PC-3 (cell line): Measurements from ENCODE around the gene P2RY14. TPM values are rescaled to one million over a fixed set of nuclear protein-coding genes. Genes with fewer than 3 reads are reported as not detected.

ENCODE experiments used
- ATAC-seq: fragments of 200-7000 bp; cut with Tn5 transposase; 2 replicates; pipeline ENCODE4 v1.9.1; 2020; ENCODE audit warnings: mild to moderate bottlenecking, moderate library complexity
- Bru-seq: library from RNA; stranded (reverse); fragments of 400-500 nt; gene quantifications from one replicate; lab custom pipeline; 2021; lab: Mats Ljungman, UMichigan
- BruChase-seq, 2 experiments: library from RNA; stranded (reverse); fragments of 400-500 nt; gene quantifications; one replicate each; lab custom pipeline; 2021; lab: Mats Ljungman, UMichigan
- BruUV-seq: library from RNA; stranded (reverse); fragments of 400-500 nt; replicated peaks from 2 replicates; lab custom pipeline; 2021; lab: Mats Ljungman, UMichigan
- CTCF ChIA-PET: fragments of 300-600 bp; sonication (Branson Sonifier 250); formaldehyde crosslinking; loops from one replicate; lab custom pipeline; 2022; ENCODE audit warnings: antibody characterized with exemption; lab: Charles Lee
- POLR2A ChIA-PET: fragments of 300-600 bp; sonication (Branson Sonifier 250); formaldehyde crosslinking; loops from one replicate; lab custom pipeline; 2022; ENCODE audit warnings: antibody characterized with exemption; ENCODE audit not compliant: unreplicated experiment; lab: Charles Lee
- DNase-seq: peaks from one replicate; pipeline ENCODE4 v3.0.0-alpha.2; 2015
- H2AFZ ChIP-seq: fragments of 300-600 bp; sonication (generic); 2 replicates; pipeline ENCODE4 v1.6.0; 2016; ENCODE audit warnings: antibody characterized with exemption, low read length
- H3F3A ChIP-seq: fragments of 300-600 bp; sonication (generic); one replicate; pipeline ENCODE4 v1.6.0; 2017; ENCODE audit warnings: antibody characterized with exemption, low read length, control low read depth, mild to moderate bottlenecking; ENCODE audit not compliant: unreplicated experiment
- H3K27ac ChIP-seq: fragments of 300-600 bp; sonication (generic); 2 replicates; pipeline ENCODE4 v1.5.1; 2016; ENCODE audit warnings: mild to moderate bottlenecking, low read length
- H3K27me3 ChIP-seq: fragments of 300-600 bp; sonication (generic); 2 replicates; pipeline ENCODE4 v1.6.1; 2016; ENCODE audit warnings: low read length, mixed read lengths
- H3K36me3 ChIP-seq: fragments of 300-600 bp; sonication (generic); 2 replicates; pipeline ENCODE4 v1.6.1; 2016; ENCODE audit warnings: low read depth, mixed run types, low read length, mixed read lengths
- H3K4me1 ChIP-seq: fragments of 300-600 bp; sonication (generic); 2 replicates; pipeline ENCODE4 v1.5.1; 2016; ENCODE audit warnings: low read length; ENCODE audit not compliant: insufficient read depth
- H3K4me2 ChIP-seq: fragments of 300-600 bp; sonication (generic); 2 replicates; pipeline ENCODE4 v1.6.0; 2016; ENCODE audit warnings: low read length
- H3K4me3 ChIP-seq: fragments of 300-600 bp; sonication (generic); 2 replicates; pipeline ENCODE4 v1.5.1; 2016; ENCODE audit warnings: mild to moderate bottlenecking, low read length, mixed read lengths
- H3K79me2 ChIP-seq: fragments of 300-600 bp; sonication (generic); 2 replicates; pipeline ENCODE4 v1.6.1; 2017; ENCODE audit warnings: low read length, mixed read lengths
- H3K9ac ChIP-seq: fragments of 300-600 bp; sonication (generic); 2 replicates; pipeline ENCODE4 v1.6.0; 2016; ENCODE audit warnings: mild to moderate bottlenecking, low read length
- H3K9me2 ChIP-seq: fragments of 300-600 bp; sonication (generic); replicated peaks from 2 replicates; pipeline ENCODE4 v1.6.1; 2016; ENCODE audit warnings: mixed run types, low read length, mixed read lengths
- H3K9me3 ChIP-seq: fragments of 300-600 bp; sonication (generic); 2 replicates; pipeline ENCODE4 v1.6.1; 2016; ENCODE audit warnings: low read length, mixed read lengths
- H4K20me1 ChIP-seq: fragments of 300-600 bp; sonication (generic); 2 replicates; pipeline ENCODE4 v1.6.1; 2016; ENCODE audit warnings: low read length, mixed read lengths
- CTCF ChIP-seq: fragments of 300-600 bp; sonication (generic); conservative IDR thresholded peaks from 2 replicates; pipeline ENCODE4 v1.5.1; 2017; ENCODE audit warnings: antibody characterized with exemption, low read depth, mild to moderate bottlenecking, low read length
- EZH2 ChIP-seq: fragments of 300-600 bp; sonication (generic); IDR thresholded peaks from one replicate; pipeline ENCODE4 v1.6.1; 2017; ENCODE audit warnings: antibody characterized with exemption, mild to moderate bottlenecking, low read length; ENCODE audit not compliant: unreplicated experiment
- EZH2phosphoT487 ChIP-seq: fragments of 300-600 bp; sonication (generic); IDR thresholded peaks from 2 replicates; pipeline ENCODE4 v1.6.1; 2018; ENCODE audit warnings: mild to moderate bottlenecking, antibody characterized with exemption, low read length, borderline replicate concordance
- intact Hi-C: fragments of 100-400 bp; cut with micrococcal nuclease; formaldehyde crosslinking; loops from 2 replicates; pipeline ENCODE4 v1.9.0; 2023
- long read RNA-seq: library from polyadenylated mRNA; unstranded; transcript quantifications from one replicate; pipeline ENCODE4 v2.0.0, GENCODE V29; 2021; ENCODE audit not compliant: unreplicated experiment
- total RNA-seq: library from RNA; depleted of rRNA; stranded (reverse); fragments of >200 nt; gene quantifications from 2 replicates; pipeline ENCODE4 v1.2.3, GENCODE V29; 2014; rRNA removed

P2RY14 gene
- total RNA-seq, result not detected in 2 replicates
- Bru-seq, nascent RNA, result percentile 3 among the genes with signal in this experiment
- BruChase-seq, experiment 1, labeled RNA remaining after a 6-hour chase, result percentile 20 among the genes with signal in this experiment
- percentile 21 among the genes with signal in this experiment for BruChase-seq, experiment 2, labeled RNA remaining after a 2-hour chase
- long read RNA-seq, result 0 reads

- intact Hi-C loops, result no loop called here
- DNase-seq (no peak), ATAC-seq (no peak)
- Histone ChIP-seq H3F3A (no peaks in the 10 kb centered on the region), H3K4me3 (no peak within 1 kb of the TSS), H3K9me3 (no peaks in the 10 kb centered on the region), H3K9me2 (no peaks in the 10 kb centered on the region), H3K27me3 (no peaks in the 10 kb centered on the region), H4K20me1 (no peaks in the 10 kb centered on the region), H3K27ac (no peak within 1 kb of the TSS), H3K79me2 (no peaks in the 10 kb centered on the region), H3K9ac (no peak within 1 kb of the TSS), H3K36me3 (no peaks in the 10 kb centered on the region), H3K4me2 (no peak within 1 kb of the TSS), H2AFZ (no peak within 1 kb of the TSS), H3K4me1 (peaks cover 10% of the 10 kb centered on the region)
- no TSS peak for BruUV-seq
- TF ChIP-seq EZH2 (no peak), CTCF (no peak), EZH2phosphoT487 (no peak)
- ChIA-PET CTCF (interaction anchor here (0.7 kb wide), 1 partner anchor 906 kb away, joined by 3 read pairs; no protein-coding TSS in a partner anchor), POLR2A (interaction anchor here (0.6 kb wide), 1 partner anchor 115 kb away, joined by 7 read pairs; no protein-coding TSS in a partner anchor)
Measured at GRCh38 chr3:151278230-151278629, at the start of gene P2RY14. P2RY14 (minus strand) TSS chr3:151278542; CDS start chr3:151214316, 64,226 bp downstream.

- no peak overlapping the region for H3K27ac ChIP-seq
- H3K9me3 ChIP-seq, result no peaks in the 10 kb centered on the region
- H3K4me3 ChIP-seq, result no peak overlapping the region
- H3K4me1 ChIP-seq, result peaks cover 18% of the 10 kb centered on the region
- no peaks in the 10 kb centered on the region for H3K79me2 ChIP-seq
- DNase-seq (peak; percentile 64), ATAC-seq (peak; percentile 68)
- intact Hi-C loops, result loop anchor here (1.0 to 5.0 kb wide), 5 partner anchors 22 to 112 kb away; no protein-coding TSS in a partner anchor
- H4K20me1 ChIP-seq, result no peaks in the 10 kb centered on the region
- no peaks in the 10 kb centered on the region for H3K27me3 ChIP-seq
- no TSS peak for BruUV-seq
- no peak for TF ChIP-seq EZH2
- TF ChIP-seq CTCF, result peak; percentile 79
- TF ChIP-seq EZH2phosphoT487, result no peak
- H3K9ac ChIP-seq, result no peak overlapping the region
- peak overlapping the region; percentile 43; the same call in 1 of the 2 replicates for H2AFZ ChIP-seq
- H3F3A ChIP-seq, result no peaks in the 10 kb centered on the region
- POLR2A ChIA-PET, result interaction anchor here (0.6 kb wide), 2 partner anchors 34 to 581 kb away, joined by 3 read pairs; no protein-coding TSS in a partner anchor
- peak overlapping the region; percentile 13; the same call in 1 of the 2 replicates for H3K4me2 ChIP-seq
- CTCF ChIA-PET, result interaction anchor here (0.5 to 1.0 kb wide), 14 partner anchors 9 to 591 kb away, joined by 3 to 7 read pairs (median 3); no protein-coding TSS in a partner anchor
- no peaks in the 10 kb centered on the region for H3K9me2 ChIP-seq
- H3K36me3 ChIP-seq, result no peaks in the 10 kb centered on the region
Measured at GRCh38 chr3:151327571-151328198, 49.3 kb upstream of the P2RY14 start.

GRCh38 chr3:151322511-151322910 lies 44.2 kb upstream of the P2RY14 start:
- H3K79me2 ChIP-seq, result no peaks in the 10 kb centered on the region
- peaks cover 47% of the 10 kb centered on the region for H3K4me1 ChIP-seq
- no peaks in the 10 kb centered on the region for H3K36me3 ChIP-seq
- H3K4me3 ChIP-seq, result no peak overlapping the region
- no peak overlapping the region for H3K9ac ChIP-seq
- H3K27ac ChIP-seq, result no peak overlapping the region
- H3K9me2 ChIP-seq, result no peaks in the 10 kb centered on the region
- no peak overlapping the region for H2AFZ ChIP-seq
- peaks cover 6% of the 10 kb centered on the region for H3F3A ChIP-seq
- no peaks in the 10 kb centered on the region for H3K27me3 ChIP-seq
- no peaks in the 10 kb centered on the region for H3K9me3 ChIP-seq
- POLR2A ChIA-PET, result no interaction called here
- CTCF ChIA-PET, result no interaction called here
- no peak for ATAC-seq
- BruUV-seq, result no TSS peak
- TF ChIP-seq CTCF (no peak), EZH2phosphoT487 (no peak), EZH2 (no peak)
- DNase-seq, result no peak
- no peaks in the 10 kb centered on the region for H4K20me1 ChIP-seq
- no peak overlapping the region for H3K4me2 ChIP-seq
- intact Hi-C loops, result no loop called here
